Brain microvascular endothelial cell (primary cell): ENCODE results near the gene POLR3K.

ENCODE experiments used
- DNase-seq: peaks from one replicate; pipeline ENCODE4 v3.0.0-alpha.2; 2020
- H3K27ac ChIP-seq: fragments of 250-450 bp; sonication (Bioruptor Pico); 2 replicates; pipeline ENCODE4 v1.5.1; 2020; ENCODE audit warnings: mild to moderate bottlenecking, moderate library complexity
- H3K27me3 ChIP-seq: fragments of 250-450 bp; sonication (Bioruptor Pico); replicated peaks from 2 replicates; pipeline ENCODE4 v1.5.1; 2020; ENCODE audit warnings: mild to moderate bottlenecking
- H3K36me3 ChIP-seq: fragments of 250-450 bp; sonication (Bioruptor Pico); replicated peaks from 2 replicates; pipeline ENCODE4 v1.5.1; 2020; ENCODE audit warnings: mild to moderate bottlenecking
- H3K4me3 ChIP-seq: 2 replicates; pipeline ENCODE4 v1.5.1; 2011; ENCODE audit warnings: low read depth, mild to moderate bottlenecking, control low read depth, low read length, moderate library complexity
- CTCF ChIP-seq: IDR thresholded peaks from 2 replicates; pipeline ENCODE4 v1.5.1; 2011; ENCODE audit warnings: low read depth, mild to moderate bottlenecking, moderate library complexity, low read length, control low read depth, inconsistent platforms; ENCODE audit errors: missing control alignments
- in situ Hi-C: cut with HindIII; loops from 2 replicates; pipeline ENCODE4 v1.10.0; 2017; ENCODE audit warnings: low sequenced_read_pairs, low pct_ligation_motif_present

The POLR3K gene

DNA sequence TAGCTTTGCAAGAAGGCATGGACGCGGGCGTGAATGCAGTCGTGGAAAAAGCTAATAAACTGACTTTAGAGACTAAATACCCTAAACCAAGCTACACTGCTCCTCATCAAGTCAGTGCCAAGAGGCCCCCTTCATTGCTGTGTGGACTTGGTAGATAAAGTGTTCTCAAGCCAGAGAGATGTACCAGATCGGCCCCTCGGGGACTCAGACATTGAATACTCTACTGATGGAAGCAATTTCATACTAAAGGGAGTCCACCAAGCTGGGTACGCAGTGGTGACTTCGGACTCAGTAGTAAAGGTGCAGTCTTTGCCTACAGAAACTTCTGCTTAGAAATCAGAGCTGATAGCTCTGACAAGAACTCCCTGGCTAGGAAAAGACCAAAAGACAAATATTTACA lies 8.8 kb downstream of the POLR3K start:
- no peak for DNase-seq
- H3K27me3 ChIP-seq = no peaks in the 10 kb centered on the region
- in situ Hi-C loops = no loop called here
- TF ChIP-seq CTCF = no peak
- H3K27ac ChIP-seq = no peak overlapping the region
- H3K36me3 ChIP-seq = peaks cover 16% of the 10 kb centered on the region
- H3K4me3 ChIP-seq = no peak overlapping the region

DNA sequence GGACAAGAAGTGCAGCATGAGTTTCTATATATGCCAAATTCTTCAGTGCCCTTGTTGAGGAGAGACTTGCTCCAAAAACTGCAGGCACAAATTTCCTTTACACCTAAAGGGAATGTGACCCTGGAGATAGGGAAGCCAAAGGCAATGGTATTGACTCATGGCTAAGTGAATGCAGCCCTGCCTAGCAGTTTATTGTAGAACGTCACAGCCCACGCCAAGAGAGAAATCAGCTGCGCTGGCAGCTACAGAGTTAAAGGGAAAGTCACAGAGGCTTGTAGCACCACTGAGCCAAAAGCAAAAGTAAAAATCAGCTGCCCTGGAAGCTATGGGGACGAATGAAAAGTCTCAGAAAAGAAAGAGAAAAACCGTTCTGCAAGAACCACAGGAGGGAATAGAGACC lies 10.1 kb downstream of the POLR3K start:
- H3K4me3 ChIP-seq = no peak overlapping the region
- peaks cover 14% of the 10 kb centered on the region for H3K36me3 ChIP-seq
- no peaks in the 10 kb centered on the region for H3K27me3 ChIP-seq
- in situ Hi-C loops = no loop called here
- TF ChIP-seq CTCF = no peak
- no peak for DNase-seq
- no peak overlapping the region for H3K27ac ChIP-seq

GRCh38 chr16:42691-43090 lies 10.7 kb downstream of the POLR3K start:
- in situ Hi-C loops = no loop called here
- Histone ChIP-seq H3K27ac (no peak overlapping the region), H3K27me3 (no peaks in the 10 kb centered on the region), H3K36me3 (peaks cover 13% of the 10 kb centered on the region), H3K4me3 (no peak overlapping the region)
- TF ChIP-seq CTCF = no peak
- DNase-seq = no peak

DNA sequence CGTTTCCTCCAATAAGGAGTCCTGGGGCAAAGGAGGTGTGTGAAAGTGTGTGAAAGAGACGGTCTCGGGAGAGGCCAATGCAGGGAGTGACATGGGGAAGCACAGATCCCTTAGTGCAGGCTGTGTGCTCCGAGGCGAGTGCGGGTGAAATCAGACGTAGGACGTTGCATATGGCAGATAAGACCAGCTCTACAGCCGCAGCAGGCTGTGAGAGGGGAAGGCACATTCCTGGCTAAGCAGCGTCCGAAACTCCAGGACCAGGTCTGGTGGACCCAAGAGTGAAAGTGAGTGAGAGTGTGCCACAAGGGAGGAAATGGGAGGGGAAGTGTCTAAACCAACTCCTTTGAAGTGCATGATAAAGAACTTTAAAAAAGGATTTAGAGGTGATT lies 11.3 kb downstream of the POLR3K start:
- H3K27ac ChIP-seq = no peak overlapping the region
- in situ Hi-C loops = no loop called here

DNA sequence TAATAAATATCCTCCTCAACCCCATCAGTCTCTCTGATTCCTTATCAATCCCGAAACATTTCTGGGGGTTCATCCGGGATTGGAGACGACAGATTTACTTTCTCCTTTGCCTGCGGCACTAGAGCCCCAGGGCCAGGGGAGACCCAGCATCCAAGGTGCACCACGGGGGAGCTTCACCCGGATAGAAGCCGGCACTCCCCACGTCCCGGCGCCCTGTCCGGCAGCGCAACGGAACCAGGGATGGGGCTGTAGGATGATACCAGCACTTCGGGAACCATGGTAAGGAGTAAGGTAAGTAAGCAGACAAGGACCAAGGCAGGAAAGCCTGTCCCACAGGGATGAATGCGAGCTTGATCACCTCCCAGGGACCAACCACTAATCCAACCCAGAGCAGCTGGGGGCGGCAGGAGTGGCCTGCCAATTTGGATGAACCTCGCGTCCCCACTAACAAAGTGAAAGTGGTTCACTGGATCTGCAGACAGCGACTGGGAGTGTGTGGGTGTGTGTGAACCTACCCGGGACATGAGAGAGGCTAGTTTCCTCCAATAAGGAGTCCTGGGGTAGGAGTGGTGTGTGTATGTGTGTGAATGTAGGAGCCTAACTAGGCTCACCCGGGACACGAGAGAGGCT lies 11.9 kb downstream of the POLR3K start:
- Histone ChIP-seq H3K36me3 (peaks cover 13% of the 10 kb centered on the region), H3K27me3 (no peaks in the 10 kb centered on the region), H3K27ac (no peak overlapping the region), H3K4me3 (no peak overlapping the region)
- DNase-seq = no peak
- in situ Hi-C loops = no loop called here
- TF ChIP-seq CTCF = no peak

More for the DNA sequence above, 11.3 kb downstream of the POLR3K start:
- Histone ChIP-seq H3K27me3 (no peaks in the 10 kb centered on the region), H3K4me3 (no peak overlapping the region), H3K36me3 (peaks cover 13% of the 10 kb centered on the region)
- no peak for DNase-seq
- no peak for TF ChIP-seq CTCF
